Mesenchymal stem cell (in vitro differentiated cells and primary cell): ENCODE measurements around the gene DNAAF2.
A peak's percentile ranks its signal among the peaks of the same experiment; 100 is the strongest.

Experiments
- DNase-seq: peaks from one replicate; pipeline ENCODE4 v3.0.0-alpha.2; 2013
- H2AFZ ChIP-seq: one replicate; pipeline ENCODE4 v1.6.1; 2013; ENCODE audit warnings: low read depth, mild to moderate bottlenecking, control low read depth, inconsistent platforms, low read length, moderate library complexity
- H2AK5ac ChIP-seq: 2 replicates; pipeline ENCODE4 v1.6.1; 2013; ENCODE audit warnings: low read length, moderate library complexity, mild to moderate bottlenecking, inconsistent platforms; ENCODE audit not compliant: severe bottlenecking
- H2BK120ac ChIP-seq: one replicate; pipeline ENCODE4 v1.6.1; 2013; ENCODE audit warnings: low read depth, mild to moderate bottlenecking, inconsistent platforms, low read length, moderate library complexity
- H2BK12ac ChIP-seq, 2 experiments: one replicate each; pipeline ENCODE4 v1.6.1; 2013; ENCODE audit warnings: inconsistent platforms in 2 of 2, low read length in 2 of 2, mild to moderate bottlenecking in 2 of 2, moderate library complexity in 2 of 2, control low read depth in 1 of 2
- H2BK15ac ChIP-seq: one replicate; pipeline ENCODE4 v1.6.1; 2013; ENCODE audit warnings: mild to moderate bottlenecking, low read depth, inconsistent platforms; ENCODE audit not compliant: poor library complexity, severe bottlenecking
- H2BK5ac ChIP-seq: 2 replicates; pipeline ENCODE4 v1.6.1; 2013; ENCODE audit warnings: low read depth, mild to moderate bottlenecking, low read length, control low read depth, inconsistent platforms; ENCODE audit not compliant: poor library complexity, severe bottlenecking
- H3K14ac ChIP-seq, 2 experiments: one replicate each; pipeline ENCODE4 v1.6.1; 2013; ENCODE audit warnings: inconsistent platforms in 2 of 2, low read length in 2 of 2, control low read depth in 1 of 2, mild to moderate bottlenecking in 1 of 2, moderate library complexity in 1 of 2
- H3K18ac ChIP-seq, 2 experiments: one replicate each; pipeline ENCODE4 v1.6.1; 2013; ENCODE audit warnings: inconsistent platforms in 2 of 2, low read length in 2 of 2, control low read depth in 1 of 2, low read depth in 1 of 2, mild to moderate bottlenecking in 1 of 2
- H3K23ac ChIP-seq, 2 experiments: one replicate each; pipeline ENCODE4 v1.6.1; 2013; ENCODE audit warnings: inconsistent platforms in 2 of 2, low read length in 2 of 2, mild to moderate bottlenecking in 2 of 2, moderate library complexity in 2 of 2, control low read depth in 1 of 2
- H3K27ac ChIP-seq: 2 replicates; pipeline ENCODE4 v1.5.1; 2013; ENCODE audit warnings: mild to moderate bottlenecking, moderate library complexity, low read length, control low read depth, inconsistent platforms; ENCODE audit not compliant: poor library complexity, severe bottlenecking
- H3K27me3 ChIP-seq, 2 experiments: 2 replicates each; pipeline versions ENCODE4 v1.6.1 to v1.7.0; 2013; ENCODE audit warnings: low read length in 2 of 2, mild to moderate bottlenecking in 2 of 2, moderate library complexity in 2 of 2, control low read depth in 1 of 2, inconsistent platforms in 1 of 2; ENCODE audit not compliant: control insufficient read depth in 1 of 2, insufficient read depth in 1 of 2
- H3K36me3 ChIP-seq, 2 experiments: 2 replicates each; pipeline versions ENCODE4 v1.6.1 to v1.7.0; 2013; ENCODE audit warnings: low read length in 2 of 2, control low read depth in 1 of 2, inconsistent platforms in 1 of 2, low read depth in 1 of 2, mild to moderate bottlenecking in 1 of 2; ENCODE audit not compliant: insufficient read depth in 2 of 2, control insufficient read depth in 1 of 2
- H3K4ac ChIP-seq, 2 experiments: one replicate each; pipeline ENCODE4 v1.6.1; 2013; ENCODE audit warnings: inconsistent platforms in 2 of 2, low read length in 2 of 2, mild to moderate bottlenecking in 2 of 2, moderate library complexity in 2 of 2, control low read depth in 1 of 2, low read depth in 1 of 2
- H3K4me1 ChIP-seq: 2 replicates; pipeline ENCODE4 v1.6.1; 2013; ENCODE audit warnings: low read depth, low read length, control low read depth; ENCODE audit not compliant: control insufficient read depth, insufficient read depth
- H3K4me2 ChIP-seq: 2 replicates; pipeline ENCODE4 v1.6.1; 2013; ENCODE audit warnings: low read length, mild to moderate bottlenecking, inconsistent platforms; ENCODE audit not compliant: poor library complexity, severe bottlenecking
- H3K4me3 ChIP-seq, 2 experiments: 2 replicates each; pipeline versions ENCODE4 v1.5.1 to v1.7.0; 2013; ENCODE audit warnings: low read length in 2 of 2, mild to moderate bottlenecking in 2 of 2, control low read depth in 1 of 2, low read depth in 1 of 2; ENCODE audit not compliant: insufficient read depth in 1 of 2
- H3K79me1 ChIP-seq: replicated peaks from 2 replicates; pipeline ENCODE4 v1.6.1; 2013; ENCODE audit warnings: mild to moderate bottlenecking, control low read depth, low read length, inconsistent platforms; ENCODE audit not compliant: poor library complexity, severe bottlenecking
- H3K9ac ChIP-seq: 2 replicates; pipeline ENCODE4 v1.7.0; 2013; ENCODE audit warnings: mild to moderate bottlenecking, low read length, moderate library complexity
- H3K9me3 ChIP-seq: 2 replicates; pipeline ENCODE4 v1.7.0; 2013; ENCODE audit warnings: mild to moderate bottlenecking, low read length; ENCODE audit not compliant: control insufficient read depth
- H4K8ac ChIP-seq: one replicate; pipeline ENCODE4 v1.6.1; 2013; ENCODE audit warnings: inconsistent platforms, mild to moderate bottlenecking, low read length, moderate library complexity
- H4K91ac ChIP-seq: one replicate; pipeline ENCODE4 v1.6.1; 2013; ENCODE audit warnings: mild to moderate bottlenecking, low read length, inconsistent platforms
- WGBS: methylation state at CpG from one replicate; pipeline ENCODE4 v1.1.7; 2013; ENCODE audit warnings: mixed read lengths; 5-methylcytosine and 5-hydroxymethylcytosine counted together

The DNAAF2 gene

GRCh38 chr14:49623941-49624839 is 10.9 kb downstream of the DNAAF2 start:
- no peak overlapping the region for H3K4ac ChIP-seq
- H3K4me3 ChIP-seq, result peak overlapping the region in 1 of 2 experiments; percentile 92
- H3K18ac ChIP-seq, result no peak overlapping the region
- H3K4me2 ChIP-seq, result no peak overlapping the region
- H2BK15ac ChIP-seq, result no peak overlapping the region
- peaks cover 12% of the 10 kb centered on the region for H3K4me1 ChIP-seq
- peak; percentile 35 for DNase-seq
- H4K8ac ChIP-seq, result no peak overlapping the region
- no peak overlapping the region for H2BK12ac ChIP-seq
- WGBS, result 82% methylated on average over 4 of the region's 6 CpGs
- H3K9ac ChIP-seq, result peak overlapping the region; percentile 98
- no peak overlapping the region for H3K14ac ChIP-seq
- H2BK5ac ChIP-seq, result no peak overlapping the region
- H2AK5ac ChIP-seq, result no peak overlapping the region
- no peak overlapping the region for H2BK120ac ChIP-seq
- H3K23ac ChIP-seq, result no peak overlapping the region
- no peak overlapping the region for H4K91ac ChIP-seq
- H3K27ac ChIP-seq, result no peak overlapping the region
- no peak overlapping the region for H2AFZ ChIP-seq
- H3K27me3 ChIP-seq, result no peaks in the 10 kb centered on the region
- H3K9me3 ChIP-seq, result no peaks in the 10 kb centered on the region
- H3K79me1 ChIP-seq, result peaks cover 4% of the 10 kb centered on the region
- H3K36me3 ChIP-seq, result peaks cover 6 to 28% of the 10 kb centered on the region in 2 experiments

DNA sequence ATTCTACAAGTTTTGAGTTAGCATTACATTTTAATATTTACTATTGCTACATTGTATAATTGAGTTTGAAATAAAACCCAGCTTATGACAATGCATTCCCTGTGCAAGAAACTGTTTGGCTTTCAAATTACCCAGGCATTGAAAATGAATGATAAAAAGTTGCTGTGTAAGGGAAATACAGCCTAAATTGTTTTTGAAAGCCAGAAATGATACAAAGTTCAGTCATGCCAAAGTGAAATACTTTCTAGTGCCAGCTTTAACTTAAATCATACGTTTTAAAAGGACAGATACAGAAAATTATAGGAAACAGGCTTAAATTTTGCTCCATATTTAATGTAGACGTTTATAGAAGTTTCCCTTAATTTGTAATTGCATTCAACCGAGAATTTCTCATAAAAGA is 11.7 kb downstream of the DNAAF2 start:
- no CpG with 5 or more reads among the region's 3 CpGs for WGBS
- no peak overlapping the region for H3K23ac ChIP-seq
- H3K4ac ChIP-seq, result no peak overlapping the region
- no peak overlapping the region for H3K27ac ChIP-seq
- no peak overlapping the region for H4K8ac ChIP-seq
- H2AFZ ChIP-seq, result no peak overlapping the region
- H3K14ac ChIP-seq, result no peak overlapping the region
- H3K4me2 ChIP-seq, result no peak overlapping the region
- no peaks in the 10 kb centered on the region for H3K9me3 ChIP-seq
- H4K91ac ChIP-seq, result no peak overlapping the region
- peak overlapping the region in 1 of 2 experiments; percentile 92 for H3K4me3 ChIP-seq
- no peak overlapping the region for H2BK5ac ChIP-seq
- no peak overlapping the region for H2AK5ac ChIP-seq
- no peak overlapping the region for H2BK15ac ChIP-seq
- no peaks in the 10 kb centered on the region for H3K27me3 ChIP-seq
- H2BK12ac ChIP-seq, result no peak overlapping the region
- peaks cover 6 to 36% of the 10 kb centered on the region in 2 experiments for H3K36me3 ChIP-seq
- DNase-seq, result no peak
- no peak overlapping the region for H3K18ac ChIP-seq
- no peak overlapping the region for H2BK120ac ChIP-seq
- peak overlapping the region; percentile 98 for H3K9ac ChIP-seq
- H3K4me1 ChIP-seq, result peaks cover 12% of the 10 kb centered on the region
- H3K79me1 ChIP-seq, result peaks cover 4% of the 10 kb centered on the region

DNA sequence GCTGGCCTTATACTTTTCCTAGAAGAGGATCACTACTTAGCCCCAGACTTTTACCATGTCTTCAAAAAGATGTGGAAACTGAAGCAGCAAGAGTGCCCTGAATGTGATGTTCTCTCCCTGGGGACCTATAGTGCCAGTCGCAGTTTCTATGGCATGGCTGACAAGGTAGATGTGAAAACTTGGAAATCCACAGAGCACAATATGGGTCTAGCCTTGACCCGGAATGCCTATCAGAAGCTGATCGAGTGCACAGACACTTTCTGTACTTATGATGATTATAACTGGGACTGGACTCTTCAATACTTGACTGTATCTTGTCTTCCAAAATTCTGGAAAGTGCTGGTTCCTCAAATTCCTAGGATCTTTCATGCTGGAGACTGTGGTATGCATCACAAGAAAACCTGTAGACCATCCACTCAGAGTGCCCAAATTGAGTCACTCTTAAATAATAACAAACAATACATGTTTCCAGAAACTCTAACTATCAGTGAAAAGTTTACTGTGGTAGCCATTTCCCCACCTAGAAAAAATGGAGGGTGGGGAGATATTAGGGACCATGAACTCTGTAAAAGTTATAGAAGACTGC is 12.9 kb downstream of the DNAAF2 start:
- Histone ChIP-seq H4K8ac (no peak overlapping the region), H3K9me3 (no peaks in the 10 kb centered on the region), H3K36me3 (peaks cover 6 to 45% of the 10 kb centered on the region in 2 experiments), H3K79me1 (peaks cover 4% of the 10 kb centered on the region), H3K4me1 (peaks cover 11% of the 10 kb centered on the region), H2BK15ac (no peak overlapping the region), H4K91ac (no peak overlapping the region), H3K9ac (peak overlapping the region; percentile 98), H3K27ac (no peak overlapping the region), H3K4me2 (peak overlapping the region; percentile 94), H3K14ac (no peak overlapping the region), H3K27me3 (no peaks in the 10 kb centered on the region), H2BK12ac (no peak overlapping the region), H3K4ac (no peak overlapping the region), H3K4me3 (peak overlapping the region in 1 of 2 experiments; percentile 92), H2AK5ac (no peak overlapping the region), H3K18ac (no peak overlapping the region), H2BK5ac (no peak overlapping the region), H2AFZ (no peak overlapping the region), H2BK120ac (no peak overlapping the region), H3K23ac (peak overlapping the region in 1 of 2 experiments; percentile 71)
- no peak for DNase-seq
- WGBS, result 65% methylated on average over 3 of the region's 3 CpGs
